C1 segment of cervical spinal cord (tissue), 14 donors: ENCODE measurements around the gene PTPN14.
"Not testable (repeated sequence)": the region's sequence is repeated elsewhere in the genome, so short reads cannot be mapped to it uniquely, and the experiment has no call there.

Experiments used
- DNase-seq, 14 donors: peaks; one replicate each; lab custom pipeline; 2025; lab: John Stamatoyannopoulos, UW

Gene PTPN14

GRCh38 chr1:214542275-214543199 lies 8.9 kb downstream of the PTPN14 start:
- DNase-seq: no peak

GRCh38 chr1:214541693-214542092 lies 9.7 kb downstream of the PTPN14 start:
- DNase-seq: no peak

- no peak for DNase-seq
Measured at GRCh38 chr1:214541206-214541605, 10.2 kb downstream of the PTPN14 start.

DNA sequence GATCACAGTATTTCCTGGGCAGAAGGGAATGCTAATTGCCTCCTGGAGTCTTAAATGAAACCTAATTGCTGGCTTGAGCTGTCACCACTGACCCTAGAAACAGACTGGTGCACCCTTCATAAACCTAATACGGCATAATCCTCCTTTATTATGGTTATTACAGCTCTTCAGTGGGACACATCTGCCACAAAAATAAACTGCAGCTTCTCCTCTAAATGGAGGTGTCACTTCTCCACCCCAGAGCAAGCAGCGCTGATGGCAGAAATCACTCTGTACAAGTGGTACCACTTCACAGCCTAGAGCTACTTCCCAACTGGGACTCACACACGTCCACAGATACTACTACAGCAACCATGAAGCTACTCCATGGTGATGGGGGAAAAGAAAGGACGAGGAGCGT lies 11.1 kb downstream of the PTPN14 start:
- no peak for DNase-seq

- no peak for DNase-seq
Measured at GRCh38 chr1:214538496-214538895, 12.9 kb downstream of the PTPN14 start.

DNA sequence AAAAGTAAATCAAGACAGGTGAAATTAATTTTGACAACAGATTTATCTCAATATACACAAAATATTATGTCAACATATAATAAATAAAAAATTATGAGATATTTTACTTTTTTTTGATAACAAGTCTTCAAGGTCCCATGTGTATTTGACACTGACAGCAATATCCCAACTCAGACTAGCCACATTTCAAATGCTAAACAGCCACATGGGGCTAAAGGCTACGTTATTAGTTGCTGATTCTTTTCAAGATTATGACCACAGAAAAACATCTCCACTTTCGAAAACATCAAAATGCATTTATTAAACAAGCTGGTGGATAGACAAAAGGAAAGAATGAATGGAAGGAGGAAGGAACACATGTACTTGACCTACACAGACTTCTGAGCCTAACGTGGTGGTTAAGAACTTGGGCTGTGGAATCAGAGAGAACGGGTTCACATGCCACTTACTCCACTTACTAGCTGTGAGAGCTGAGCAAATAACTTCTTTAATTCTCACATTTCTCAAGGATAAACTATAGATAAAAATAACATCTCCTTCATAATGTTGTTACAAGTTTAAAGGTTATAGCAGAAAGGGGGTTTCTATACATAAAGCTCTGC lies 13.4 kb downstream of the PTPN14 start:
- no peak for DNase-seq

- DNase-seq: no peak
Measured at GRCh38 chr1:214537219-214537618, 14.2 kb downstream of the PTPN14 start.

DNA sequence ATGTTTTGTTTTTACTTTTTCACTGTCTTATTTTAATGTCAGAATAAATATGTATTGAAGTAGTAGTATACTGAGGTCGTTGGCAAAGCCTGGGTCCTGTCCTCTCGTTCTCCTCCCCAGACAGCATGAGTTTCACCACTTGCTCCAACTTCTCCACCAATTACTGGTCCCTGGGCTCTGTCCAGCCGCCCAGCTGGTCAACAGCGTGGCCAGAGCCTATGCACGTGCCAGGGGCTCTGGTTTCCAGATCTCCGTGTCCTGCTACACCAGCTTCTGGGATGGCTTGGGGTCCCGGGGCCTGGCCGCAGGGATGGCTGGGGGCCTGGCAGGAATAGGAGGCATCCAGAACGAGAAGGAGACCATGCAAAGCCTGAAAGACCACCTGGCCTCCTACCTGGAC lies 19.3 kb downstream of the PTPN14 start:
- DNase-seq: no peak

DNA sequence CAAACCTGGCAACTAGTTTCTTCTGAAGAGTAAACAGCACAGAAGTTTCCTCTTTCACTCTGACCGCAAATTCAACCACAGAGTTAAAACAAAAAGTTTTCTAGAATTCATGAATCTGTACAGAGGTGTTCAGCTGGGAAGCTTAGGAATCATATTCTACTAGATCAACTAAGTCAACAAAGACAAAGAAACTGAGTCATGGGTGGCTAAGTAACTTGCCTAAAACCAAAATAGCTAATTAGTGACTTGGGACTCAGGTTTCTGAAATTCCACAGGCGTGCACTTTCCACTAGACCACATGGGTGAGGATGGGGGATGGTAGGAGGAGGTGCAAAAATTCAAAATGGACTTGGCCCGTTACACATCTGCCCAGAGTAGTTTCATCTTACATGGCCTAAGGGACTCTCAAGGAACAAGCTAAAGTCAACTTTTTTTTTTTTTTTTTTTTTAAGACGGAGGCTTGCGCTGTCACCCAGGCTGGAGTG lies 25.8 kb downstream of the PTPN14 start:
- DNase-seq: no peak

- no peak for DNase-seq
Measured at GRCh38 chr1:214524824-214525223, 26.6 kb downstream of the PTPN14 start.

DNA sequence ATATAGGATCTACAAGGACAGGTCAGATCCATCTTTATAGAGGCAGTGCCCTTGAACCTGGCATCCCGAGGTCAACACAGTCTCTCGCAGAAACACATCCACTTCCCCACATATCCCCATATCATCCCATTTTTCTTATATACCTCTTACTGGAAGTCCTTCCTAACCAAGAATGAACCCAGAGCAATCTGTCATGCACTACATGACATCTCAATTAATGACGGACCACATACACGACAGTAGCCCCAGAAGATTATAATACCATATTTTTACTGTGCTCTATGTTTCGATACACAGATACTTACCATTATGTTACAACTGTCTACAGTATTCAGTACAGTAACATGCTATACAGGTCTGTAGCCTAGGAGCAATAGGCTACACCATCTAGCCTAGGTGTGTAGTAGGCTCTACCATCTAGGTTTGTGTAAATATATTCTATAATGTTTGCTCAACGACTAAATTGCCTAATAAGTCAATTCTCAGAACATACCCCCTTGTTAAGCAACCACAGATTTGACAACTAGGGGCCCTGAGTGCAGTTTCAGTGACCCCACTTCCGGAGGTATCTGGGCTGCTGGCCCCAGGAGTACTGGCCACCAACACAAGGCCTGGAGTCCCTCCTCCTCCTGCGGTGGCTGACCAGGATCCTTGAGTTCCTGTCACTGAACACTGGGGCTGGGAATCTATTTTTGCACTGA lies 28.1 kb downstream of the PTPN14 start:
- DNase-seq: no peak

- DNase-seq: not testable (repeated sequence)
Measured at GRCh38 chr1:214521458-214521857, 29.9 kb downstream of the PTPN14 start.

DNA sequence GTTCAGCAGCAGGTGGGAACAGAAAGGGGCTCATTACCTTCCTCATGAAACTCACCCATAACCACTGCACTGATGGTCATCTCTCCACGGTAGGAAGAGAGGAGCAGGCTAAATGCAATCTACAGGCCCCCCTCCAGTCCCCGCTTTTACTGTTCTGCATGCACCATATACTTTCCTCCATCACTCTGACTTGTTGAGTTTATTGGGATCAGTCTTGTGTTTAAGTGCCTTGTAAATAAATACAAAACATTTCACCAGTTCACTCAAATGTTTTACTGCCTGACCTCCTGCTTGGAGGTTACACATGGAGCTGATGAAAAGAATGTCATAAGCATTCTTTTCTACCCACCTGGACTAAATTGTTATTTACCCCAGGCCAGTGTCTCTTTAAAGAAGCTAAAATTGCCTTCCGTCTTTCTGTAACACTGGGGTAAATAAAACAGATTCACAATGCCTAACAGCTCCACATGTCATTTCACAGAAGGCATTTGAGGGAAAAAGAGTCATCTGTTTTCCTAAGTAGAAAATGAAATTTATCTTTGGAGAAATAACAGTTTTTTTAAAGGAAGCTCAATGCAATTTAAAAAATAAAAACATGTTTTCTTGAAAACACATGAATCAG lies 30.7 kb downstream of the PTPN14 start:
- no peak for DNase-seq

- no peak for DNase-seq
Measured at GRCh38 chr1:214518361-214518760, 33.0 kb downstream of the PTPN14 start.

GRCh38 chr1:214516434-214517326 lies 34.7 kb downstream of the PTPN14 start:
- DNase-seq: no peak

GRCh38 chr1:214515544-214516433 lies 35.6 kb downstream of the PTPN14 start:
- DNase-seq: no peak

DNA sequence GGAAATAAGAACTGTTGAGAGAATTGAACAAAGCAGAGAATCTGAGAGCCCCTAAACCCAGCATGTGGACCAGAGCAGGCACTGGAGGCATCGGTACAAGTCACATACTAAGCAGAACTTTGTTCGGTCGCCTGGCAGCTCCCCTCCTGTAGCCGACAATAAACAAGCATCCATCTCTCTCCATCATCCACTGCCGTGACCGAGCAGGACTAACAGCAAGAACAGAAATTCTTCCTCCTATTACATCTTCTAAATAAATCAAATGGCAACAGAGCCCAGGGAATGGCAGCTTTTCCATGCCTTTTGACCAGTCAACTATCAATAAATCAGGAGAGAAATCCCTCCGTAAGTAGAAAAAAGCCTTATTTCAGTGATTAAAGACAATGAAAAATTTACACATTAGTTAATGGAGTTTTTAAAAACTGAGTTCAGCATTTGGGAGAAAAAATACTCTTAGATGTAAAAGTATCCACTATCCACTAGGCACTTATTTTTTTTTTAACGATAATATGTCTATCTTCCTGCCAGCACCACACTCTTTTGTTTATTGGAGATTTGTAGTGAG lies 36.5 kb downstream of the PTPN14 start:
- no peak for DNase-seq

DNA sequence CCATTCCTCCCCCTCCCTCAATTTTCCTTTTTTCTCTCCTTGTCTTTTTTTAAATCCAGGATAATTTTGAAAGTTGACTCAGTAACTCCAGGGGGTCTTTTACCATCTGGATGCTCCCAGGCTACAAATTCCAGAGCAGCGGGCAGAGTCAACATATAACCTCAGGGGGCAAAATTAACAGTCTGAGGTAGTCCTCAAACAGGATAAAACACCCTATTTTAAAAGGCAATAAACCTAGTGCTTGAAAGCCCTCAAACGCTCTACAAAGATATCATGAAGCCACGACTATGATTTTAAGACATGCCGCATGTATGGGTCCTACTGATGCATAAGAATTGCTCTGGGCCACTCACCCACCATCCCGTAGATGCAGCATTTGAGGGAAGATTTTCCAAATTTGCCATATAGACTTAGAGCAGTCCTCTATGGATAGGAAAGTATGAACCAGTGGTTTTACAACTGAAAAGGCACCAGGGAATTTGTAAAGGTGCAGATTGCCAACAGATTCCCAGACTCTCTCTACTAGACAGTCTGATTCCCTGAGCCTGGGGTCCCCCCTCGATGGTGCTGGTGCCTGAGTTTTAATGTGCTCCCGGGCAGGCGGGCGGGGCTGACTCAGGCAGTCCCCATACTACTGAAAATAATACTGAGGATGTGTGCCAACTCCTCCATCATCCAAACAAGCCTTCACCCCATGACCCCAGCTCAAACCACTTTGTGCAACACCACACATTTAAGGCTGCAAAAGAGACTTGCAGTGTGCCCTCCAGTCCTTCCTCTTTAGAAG lies 37.2 kb downstream of the PTPN14 start:
- DNase-seq: no peak

DNA sequence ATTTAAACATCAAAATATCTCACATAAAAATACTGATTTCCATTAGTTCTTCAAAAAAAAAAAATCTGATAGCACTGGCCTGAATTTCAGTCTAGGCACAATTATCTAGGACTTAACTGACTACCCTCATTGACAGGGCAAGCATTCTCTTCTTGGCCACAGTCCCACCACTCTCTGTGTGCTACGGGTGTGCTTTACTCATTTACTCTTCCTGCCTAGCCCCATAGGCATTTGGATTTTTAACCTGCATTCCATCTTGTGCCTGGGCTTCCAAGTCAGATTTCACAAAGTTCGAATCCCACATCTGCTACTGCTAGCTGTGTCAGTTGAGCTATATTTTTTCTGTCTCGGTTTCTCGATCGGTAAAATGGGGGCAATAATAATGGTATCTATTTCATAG lies 38.0 kb downstream of the PTPN14 start:
- DNase-seq: no peak
